Measurements from ENCODE around the gene ADAMTS4.
A peak's percentile ranks its signal among the peaks of the same experiment; 100 is the strongest.

ADAMTS4 gene

GRCh38 chr1:161171696-161172095 is 27.2 kb downstream of the ADAMTS4 start:
- no peak for DNase-seq

GRCh38 chr1:161171191-161171590 is 27.7 kb downstream of the ADAMTS4 start:
- no peak for DNase-seq

- no peak for DNase-seq
Measured at GRCh38 chr1:161168906-161169305, 29.9 kb downstream of the ADAMTS4 start.

GRCh38 chr1:161166669-161167548 is 31.9 kb downstream of the ADAMTS4 start:
- no peak for DNase-seq

GRCh38 chr1:161165742-161166668 is 32.8 kb downstream of the ADAMTS4 start, which contains the start of gene PPOX:
TSS of gene PPOX (plus strand) at chr1:161166426. CDS start at chr1:161166848, 422 bp downstream.
- DNase-seq = peak; percentile 97

- no peak for DNase-seq
Measured at GRCh38 chr1:161164901-161165610, 33.8 kb downstream of the ADAMTS4 start.

GRCh38 chr1:161163793-161164192 is 35.1 kb downstream of the ADAMTS4 start:
- DNase-seq = no peak

- DNase-seq = no peak
Measured at GRCh38 chr1:161162806-161163205, 36.0 kb downstream of the ADAMTS4 start.

GRCh38 chr1:161162052-161162451 is 36.8 kb downstream of the ADAMTS4 start:
- DNase-seq = no peak

GRCh38 chr1:161161652-161162051 is 37.2 kb downstream of the ADAMTS4 start:
- DNase-seq = no peak

- DNase-seq = no peak
Measured at GRCh38 chr1:161160671-161161145, 38.1 kb downstream of the ADAMTS4 start.

- no peak for DNase-seq
Measured at GRCh38 chr1:161159913-161160243, 39.0 kb downstream of the ADAMTS4 start.

GRCh38 chr1:161159087-161159912 is 39.6 kb downstream of the ADAMTS4 start, which contains the start of gene USP21:
TSS of gene USP21 (plus strand) at chr1:161159500. CDS start at chr1:161160641, 1,141 bp downstream.
- peak; percentile 56 for DNase-seq

- DNase-seq = no peak
Measured at GRCh38 chr1:161158316-161159010, 40.4 kb downstream of the ADAMTS4 start.

- no peak for DNase-seq
Measured at GRCh38 chr1:161157867-161158266, 41.0 kb downstream of the ADAMTS4 start.

GRCh38 chr1:161153682-161154337 is 45.0 kb downstream of the ADAMTS4 start, which contains the start of gene UFC1:
TSS of gene UFC1 (plus strand) at chr1:161153978. CDS start at chr1:161153998, 20 bp downstream.
- DNase-seq = peak; percentile 63

GRCh38 chr1:161153176-161153575 is 45.7 kb downstream of the ADAMTS4 start:
- no peak for DNase-seq

- DNase-seq = no peak
Measured at GRCh38 chr1:161145832-161146231, 53.0 kb downstream of the ADAMTS4 start.

- no peak for DNase-seq
Measured at GRCh38 chr1:161140755-161141400, 58.0 kb downstream of the ADAMTS4 start.

- no peak for DNase-seq
Measured at GRCh38 chr1:161139766-161140165, 59.1 kb downstream of the ADAMTS4 start.
